Measurements from ENCODE around the gene MARS1. TPM values are rescaled to one million over a fixed set of nuclear protein-coding genes. Genes with fewer than 3 reads are reported as not detected.
A peak's percentile ranks its signal among the peaks of the same experiment; 100 is the strongest.

Gene MARS1
- total RNA-seq, 4 donors from 2014 or later = 29.1 to 160 (median 76.8) TPM

DNA sequence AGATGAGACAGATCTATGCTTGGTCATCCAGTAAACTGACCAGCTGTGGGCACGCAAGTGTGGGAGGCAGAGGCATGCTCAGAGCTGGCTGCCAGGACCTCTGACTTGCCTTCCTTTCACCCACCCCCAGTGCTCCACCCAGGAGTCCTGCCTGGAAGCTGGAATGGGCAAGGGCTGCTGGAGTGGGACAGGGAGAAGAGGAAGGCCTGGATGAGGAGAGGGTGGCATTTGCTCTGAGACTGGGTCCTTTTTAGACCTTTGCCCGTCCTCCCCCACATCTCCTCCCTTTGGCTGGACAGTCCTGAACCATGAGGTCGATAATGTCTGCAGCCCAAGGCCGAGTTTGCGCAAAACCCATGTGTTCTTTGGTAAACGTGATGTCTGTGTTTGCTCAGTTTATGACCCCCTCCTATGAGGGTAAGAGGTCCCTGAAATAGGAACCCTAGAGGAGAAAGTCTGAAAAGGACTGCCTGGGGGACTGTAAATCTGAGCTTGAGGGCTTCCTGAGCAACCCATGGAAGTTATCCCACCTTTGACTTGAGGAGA, 36.6 kb upstream of the MARS1 start:
- no peak for TF ChIP-seq POLR2A (IDR thresholded peaks at IDR 0.05)
- TF ChIP-seq, protein P1, sequence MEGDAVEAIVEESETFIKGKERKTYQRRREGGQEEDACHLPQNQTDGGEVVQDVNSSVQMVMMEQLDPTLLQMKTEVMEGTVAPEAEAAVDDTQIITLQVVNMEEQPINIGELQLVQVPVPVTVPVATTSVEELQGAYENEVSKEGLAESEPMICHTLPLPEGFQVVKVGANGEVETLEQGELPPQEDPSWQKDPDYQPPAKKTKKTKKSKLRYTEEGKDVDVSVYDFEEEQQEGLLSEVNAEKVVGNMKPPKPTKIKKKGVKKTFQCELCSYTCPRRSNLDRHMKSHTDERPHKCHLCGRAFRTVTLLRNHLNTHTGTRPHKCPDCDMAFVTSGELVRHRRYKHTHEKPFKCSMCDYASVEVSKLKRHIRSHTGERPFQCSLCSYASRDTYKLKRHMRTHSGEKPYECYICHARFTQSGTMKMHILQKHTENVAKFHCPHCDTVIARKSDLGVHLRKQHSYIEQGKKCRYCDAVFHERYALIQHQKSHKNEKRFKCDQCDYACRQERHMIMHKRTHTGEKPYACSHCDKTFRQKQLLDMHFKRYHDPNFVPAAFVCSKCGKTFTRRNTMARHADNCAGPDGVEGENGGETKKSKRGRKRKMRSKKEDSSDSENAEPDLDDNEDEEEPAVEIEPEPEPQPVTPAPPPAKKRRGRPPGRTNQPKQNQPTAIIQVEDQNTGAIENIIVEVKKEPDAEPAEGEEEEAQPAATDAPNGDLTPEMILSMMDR (IDR thresholded peaks at IDR 0.05) = no peak
- Histone ChIP-seq H3K4me1 (peaks cover 0 to 7% of the 10 kb centered on the region in 2 donors), H3K27me3 (no peaks in the 10 kb centered on the region), H3K4me3 (no peak overlapping the region), H3K36me3 (no peaks in the 10 kb centered on the region), H3K27ac (no peak overlapping the region), H3K9me3 (no peaks in the 10 kb centered on the region)
- intact Hi-C loops (cut with DNase I; ENCODE audit: low total_unique reads) = no loop called here
- no peak for DNase-seq

DNA sequence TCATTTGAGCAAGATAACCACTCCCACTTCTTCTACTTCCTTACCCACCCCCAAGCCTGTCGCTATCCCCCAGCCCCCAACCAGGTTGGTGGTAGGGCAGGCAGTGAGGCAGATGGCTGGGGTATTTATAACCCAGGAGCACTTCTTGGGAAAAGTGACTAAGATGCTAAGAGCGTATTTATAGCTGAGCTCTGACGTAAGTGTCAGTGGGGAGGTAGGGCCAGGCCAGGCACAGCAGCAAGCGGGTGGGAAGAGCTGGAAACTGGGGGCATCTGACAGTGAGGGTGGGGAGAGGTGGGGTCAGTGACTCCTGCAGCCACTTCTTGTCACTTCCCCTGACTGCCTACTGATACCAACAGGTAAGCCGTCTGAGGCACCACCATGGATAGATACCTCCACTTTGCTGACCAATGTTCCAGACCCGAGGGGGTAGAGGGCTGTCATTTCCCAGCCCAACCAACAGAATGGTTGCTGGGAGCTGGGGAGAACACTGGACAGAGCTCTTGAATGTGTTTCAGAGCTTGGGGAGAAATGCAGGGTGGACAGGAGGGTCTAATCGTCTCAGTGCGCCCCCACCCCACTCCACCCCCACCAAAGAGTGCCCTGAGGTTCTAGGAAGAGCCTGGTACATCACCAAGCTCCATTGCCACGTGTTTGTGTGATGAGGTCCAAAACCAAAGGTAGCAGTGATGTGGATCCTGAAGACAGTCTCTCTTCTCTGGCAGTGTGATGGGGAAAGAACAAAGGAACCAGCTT, 35.5 kb upstream of the MARS1 start:
- DNase-seq = no peak
- Histone ChIP-seq H3K27me3 (no peaks in the 10 kb centered on the region), H3K4me1 (peaks cover 0 to 7% of the 10 kb centered on the region in 2 donors), H3K27ac (peak overlapping the region; percentile 27 to 57), H3K9me3 (no peaks in the 10 kb centered on the region), H3K4me3 (no peak overlapping the region), H3K36me3 (no peaks in the 10 kb centered on the region)
- TF ChIP-seq POLR2A (IDR thresholded peaks at IDR 0.05) = no peak
- TF ChIP-seq, protein P1 (IDR thresholded peaks at IDR 0.05) = no peak
- intact Hi-C loops (cut with DNase I; ENCODE audit: low total_unique reads) = no loop called here

DNA sequence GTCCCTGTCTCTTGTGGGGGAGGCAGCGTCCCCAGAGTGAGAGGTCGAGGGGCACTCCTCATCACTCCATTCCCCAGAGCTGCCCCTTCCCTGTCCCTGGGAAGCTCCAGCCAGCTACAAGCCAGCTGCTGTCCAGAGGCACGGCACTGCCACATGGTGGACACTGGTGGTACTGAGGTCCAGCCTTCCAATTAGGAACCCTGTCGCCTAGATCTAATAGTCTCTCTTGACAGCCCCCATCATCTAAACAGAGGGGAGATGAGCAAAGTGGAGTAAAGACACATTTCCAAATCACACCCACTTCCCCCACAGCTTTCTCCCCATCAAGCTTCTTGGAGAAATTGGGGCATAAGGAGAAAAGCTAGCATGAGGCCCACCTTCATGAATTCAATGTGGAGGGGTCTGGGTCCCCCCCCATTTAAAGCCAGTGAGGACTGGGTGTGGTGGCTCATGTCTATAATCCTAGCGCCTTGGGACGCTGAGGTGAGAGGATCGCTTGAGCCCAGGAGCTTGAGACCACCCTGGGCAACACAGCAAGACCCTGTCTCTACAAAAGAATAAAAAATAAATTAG, 34.8 kb upstream of the MARS1 start:
- intact Hi-C loops (cut with DNase I; ENCODE audit: low total_unique reads) = no loop called here
- Histone ChIP-seq H3K4me3 (no peak overlapping the region), H3K27ac (peak overlapping the region in 1 of 2 donors; percentile 57), H3K4me1 (peaks cover 0 to 7% of the 10 kb centered on the region in 2 donors), H3K36me3 (no peaks in the 10 kb centered on the region), H3K27me3 (no peaks in the 10 kb centered on the region), H3K9me3 (no peaks in the 10 kb centered on the region)
- TF ChIP-seq POLR2A (IDR thresholded peaks at IDR 0.05) = no peak
- TF ChIP-seq, protein P1 (IDR thresholded peaks at IDR 0.05) = peak; percentile 85 to 90 (median 88)
- peak; percentile 72 to 75 for DNase-seq

DNA sequence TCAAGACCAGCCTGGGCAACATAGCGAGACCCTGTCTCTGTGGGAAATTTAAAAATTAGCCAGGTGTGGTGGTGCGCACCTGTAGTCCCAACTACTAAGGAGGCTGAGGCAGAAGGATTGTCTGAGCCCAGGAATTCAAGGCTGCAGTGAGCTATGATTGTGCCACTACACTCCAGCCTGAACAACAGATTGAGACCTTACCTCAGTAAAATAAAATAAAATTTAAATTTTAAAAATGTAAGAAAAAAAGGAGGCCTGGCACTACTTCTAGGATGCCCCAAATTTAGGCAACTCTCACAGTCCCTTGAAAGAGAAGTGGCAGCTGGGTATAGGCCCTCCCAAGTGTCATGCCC, 33.7 kb upstream of the MARS1 start:
- Histone ChIP-seq H3K4me1 (peaks cover 0 to 7% of the 10 kb centered on the region in 2 donors), H3K27ac (no peak overlapping the region), H3K36me3 (no peaks in the 10 kb centered on the region), H3K4me3 (no peak overlapping the region), H3K9me3 (no peaks in the 10 kb centered on the region), H3K27me3 (no peaks in the 10 kb centered on the region)
- no peak for DNase-seq
- TF ChIP-seq, protein P1 (IDR thresholded peaks at IDR 0.05) = no peak
- no peak for TF ChIP-seq POLR2A (IDR thresholded peaks at IDR 0.05)
- intact Hi-C loops (cut with DNase I; ENCODE audit: low total_unique reads) = no loop called here

Measured in uterus (tissue), 4 donors.